Astrocyte (in vitro differentiated cells and primary cell): ENCODE data around the gene VAC14. TPM values are rescaled to one million over a fixed set of nuclear protein-coding genes. Genes with fewer than 3 reads are reported as not detected.

Experiments
- DNase-seq: peaks from one replicate; pipeline ENCODE4 v3.0.0-alpha.2; 2010; ENCODE audit warnings: low read depth
- FAIRE-seq: peaks from 2 replicates; lab custom pipeline; 2011; peaks lifted over from hg19 to GRCh38; lab: Jason Lieb, UNC
- H2AFZ ChIP-seq: 2 replicates; pipeline ENCODE4 v1.6.0; 2012; ENCODE audit warnings: low read depth, low read length, inconsistent platforms
- H3K27ac ChIP-seq: 2 replicates; pipeline ENCODE4 v1.5.1; 2011; ENCODE audit warnings: low read depth, low read length, inconsistent platforms
- H3K27me3 ChIP-seq: 2 replicates; pipeline ENCODE4 v1.6.0; 2011; ENCODE audit warnings: low read length, inconsistent platforms; ENCODE audit not compliant: insufficient read depth
- H3K36me3 ChIP-seq: 2 replicates; pipeline ENCODE4 v1.5.1; 2011; ENCODE audit warnings: low read length, inconsistent platforms; ENCODE audit not compliant: insufficient read depth
- H3K4me1 ChIP-seq: 2 replicates; pipeline ENCODE4 v1.5.1; 2011; ENCODE audit warnings: low read length, inconsistent platforms; ENCODE audit not compliant: insufficient read depth
- H3K4me2 ChIP-seq: 2 replicates; pipeline ENCODE4 v1.6.0; 2012; ENCODE audit warnings: low read length, inconsistent platforms
- H3K4me3 ChIP-seq: 2 replicates; pipeline ENCODE4 v1.5.1; 2011; ENCODE audit warnings: low read depth, mild to moderate bottlenecking, low read length, inconsistent platforms; ENCODE audit not compliant: insufficient read depth
- H3K79me2 ChIP-seq: 2 replicates; pipeline ENCODE4 v1.6.0; 2012; ENCODE audit warnings: mild to moderate bottlenecking, low read length, inconsistent platforms; ENCODE audit not compliant: insufficient read depth
- H3K9ac ChIP-seq: 2 replicates; pipeline ENCODE4 v1.6.0; 2012; ENCODE audit warnings: mild to moderate bottlenecking, low read length, inconsistent platforms
- H3K9me3 ChIP-seq: 2 replicates; pipeline ENCODE4 v1.5.1; 2012; ENCODE audit warnings: low read depth, mild to moderate bottlenecking, low read length, inconsistent platforms; ENCODE audit not compliant: insufficient read depth
- H4K20me1 ChIP-seq: 2 replicates; pipeline ENCODE4 v1.6.0; 2012; ENCODE audit warnings: low read length, inconsistent platforms; ENCODE audit not compliant: insufficient read depth
- H3K27ac Mint-ChIP-seq: one replicate; pipeline ENCODE4 v1.8.0; 2021; ENCODE audit warnings: mild to moderate bottlenecking, mixed read lengths; ENCODE audit not compliant: unreplicated experiment
- H3K27me3 Mint-ChIP-seq: one replicate; pipeline ENCODE4 v1.8.0; 2021; ENCODE audit warnings: low read depth, mixed read lengths; ENCODE audit not compliant: unreplicated experiment
- H3K36me3 Mint-ChIP-seq: one replicate; pipeline ENCODE4 v1.8.0; 2021; ENCODE audit warnings: low read depth, mixed read lengths; ENCODE audit not compliant: unreplicated experiment
- H3K4me1 Mint-ChIP-seq: one replicate; pipeline ENCODE4 v1.8.0; 2021; ENCODE audit warnings: low read depth, mixed read lengths; ENCODE audit not compliant: unreplicated experiment
- H3K4me3 Mint-ChIP-seq: one replicate; pipeline ENCODE4 v1.8.0; 2021; ENCODE audit warnings: mild to moderate bottlenecking, moderate library complexity, mixed read lengths; ENCODE audit not compliant: unreplicated experiment
- H3K9me3 Mint-ChIP-seq: one replicate; pipeline ENCODE4 v1.8.0; 2021; ENCODE audit warnings: mild to moderate bottlenecking, mixed read lengths; ENCODE audit not compliant: unreplicated experiment
- EZH2 ChIP-seq: IDR thresholded peaks from 2 replicates; pipeline ENCODE4 v1.6.1; 2012; ENCODE audit warnings: mild to moderate bottlenecking, low read length, inconsistent platforms; ENCODE audit not compliant: insufficient read depth
- total RNA-seq: library from RNA; stranded (reverse); gene quantifications from 2 replicates; pipeline ENCODE4 v1.2.1, GENCODE V29; 2021
- TF ChIP-seq, protein P1 (sequence below): IDR thresholded peaks from 2 replicates; pipeline ENCODE4 v1.5.1; 2011; ENCODE audit warnings: low read depth, mild to moderate bottlenecking, inconsistent platforms, low read length, moderate library complexity; ENCODE audit not compliant: insufficient read depth

VAC14 gene
- total RNA-seq, 1 donor from 2014 or later = 27.8 TPM

GRCh38 chr16:70777973-70778406 is 23.0 kb downstream of the VAC14 start:
- Mint-ChIP-seq H3K4me3 (no peak overlapping the region), H3K36me3 (peaks cover 28% of the 10 kb centered on the region), H3K27me3 (no peaks in the 10 kb centered on the region), H3K9me3 (no peaks in the 10 kb centered on the region), H3K4me1 (peaks cover 16% of the 10 kb centered on the region), H3K27ac (peak overlapping the region; percentile 60)
- peak overlapping the region; percentile 1 for H3K27ac ChIP-seq
- H3K79me2 ChIP-seq = no peaks in the 10 kb centered on the region
- H3K36me3 ChIP-seq = peaks cover 23% of the 10 kb centered on the region
- H3K4me3 ChIP-seq = no peak overlapping the region
- H3K27me3 ChIP-seq = no peaks in the 10 kb centered on the region
- H2AFZ ChIP-seq = no peak overlapping the region
- TF ChIP-seq, protein P1, sequence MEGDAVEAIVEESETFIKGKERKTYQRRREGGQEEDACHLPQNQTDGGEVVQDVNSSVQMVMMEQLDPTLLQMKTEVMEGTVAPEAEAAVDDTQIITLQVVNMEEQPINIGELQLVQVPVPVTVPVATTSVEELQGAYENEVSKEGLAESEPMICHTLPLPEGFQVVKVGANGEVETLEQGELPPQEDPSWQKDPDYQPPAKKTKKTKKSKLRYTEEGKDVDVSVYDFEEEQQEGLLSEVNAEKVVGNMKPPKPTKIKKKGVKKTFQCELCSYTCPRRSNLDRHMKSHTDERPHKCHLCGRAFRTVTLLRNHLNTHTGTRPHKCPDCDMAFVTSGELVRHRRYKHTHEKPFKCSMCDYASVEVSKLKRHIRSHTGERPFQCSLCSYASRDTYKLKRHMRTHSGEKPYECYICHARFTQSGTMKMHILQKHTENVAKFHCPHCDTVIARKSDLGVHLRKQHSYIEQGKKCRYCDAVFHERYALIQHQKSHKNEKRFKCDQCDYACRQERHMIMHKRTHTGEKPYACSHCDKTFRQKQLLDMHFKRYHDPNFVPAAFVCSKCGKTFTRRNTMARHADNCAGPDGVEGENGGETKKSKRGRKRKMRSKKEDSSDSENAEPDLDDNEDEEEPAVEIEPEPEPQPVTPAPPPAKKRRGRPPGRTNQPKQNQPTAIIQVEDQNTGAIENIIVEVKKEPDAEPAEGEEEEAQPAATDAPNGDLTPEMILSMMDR = no peak
- no peak for TF ChIP-seq EZH2
- no peaks in the 10 kb centered on the region for H3K4me1 ChIP-seq
- FAIRE-seq (no peak), DNase-seq (no peak)
- H3K9me3 ChIP-seq = no peaks in the 10 kb centered on the region
- H4K20me1 ChIP-seq = no peaks in the 10 kb centered on the region
- H3K4me2 ChIP-seq = no peak overlapping the region
- no peak overlapping the region for H3K9ac ChIP-seq

DNA sequence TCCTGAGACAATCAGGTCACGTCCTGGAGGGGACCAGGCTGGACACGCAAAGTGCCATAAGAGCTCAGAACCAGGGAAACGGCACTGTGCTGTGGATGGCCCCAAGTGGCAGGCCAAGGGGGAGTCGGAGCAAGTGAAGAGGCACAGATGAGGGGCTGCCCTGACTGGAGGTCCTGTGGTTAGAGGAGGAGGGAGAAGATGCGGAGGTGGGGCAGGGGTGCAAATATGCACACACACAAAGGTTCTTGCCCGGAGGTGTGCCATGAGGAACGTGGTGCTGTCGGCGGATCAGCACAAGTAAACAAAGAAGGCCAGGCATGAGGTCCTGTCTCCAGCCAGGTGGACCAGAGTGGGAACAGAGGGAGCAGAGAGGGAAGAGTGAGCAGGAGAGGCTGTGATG is 23.5 kb downstream of the VAC14 start:
- Histone ChIP-seq H4K20me1 (no peaks in the 10 kb centered on the region), H3K27ac (peak overlapping the region; percentile 1)

DNA sequence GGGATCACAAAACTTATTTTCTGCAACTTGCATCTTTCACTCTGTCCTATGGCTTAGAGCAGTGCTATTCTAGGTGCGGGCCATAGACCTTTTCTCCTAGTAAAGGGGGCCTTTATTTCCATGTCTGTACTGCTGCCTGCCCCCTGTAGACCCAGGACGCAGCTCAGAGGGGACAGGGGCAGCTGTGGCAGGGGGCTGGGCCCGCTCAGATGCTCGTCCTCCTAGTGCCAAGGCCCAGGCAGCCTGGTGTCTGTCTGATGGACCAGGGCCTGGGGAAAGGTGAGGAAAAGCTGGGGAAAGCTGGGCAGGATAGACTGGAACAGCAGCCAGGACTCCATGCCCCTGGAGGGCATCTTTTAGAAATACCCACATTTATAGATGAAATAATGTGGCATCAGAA is 25.6 kb downstream of the VAC14 start:
- FAIRE-seq (no peak), DNase-seq (no peak)
- Histone ChIP-seq H3K4me2 (no peak overlapping the region), H3K9ac (no peak overlapping the region), H2AFZ (no peak overlapping the region), H3K36me3 (peaks cover 10% of the 10 kb centered on the region), H4K20me1 (peaks cover 5% of the 10 kb centered on the region), H3K27ac (no peak overlapping the region), H3K27me3 (no peaks in the 10 kb centered on the region), H3K9me3 (no peaks in the 10 kb centered on the region), H3K79me2 (no peaks in the 10 kb centered on the region), H3K4me3 (no peak overlapping the region), H3K4me1 (peaks cover 6% of the 10 kb centered on the region)
- TF ChIP-seq EZH2 = no peak
- TF ChIP-seq, protein P1 = no peak
- H3K27ac Mint-ChIP-seq = no peak overlapping the region
- H3K9me3 Mint-ChIP-seq = no peaks in the 10 kb centered on the region
- H3K36me3 Mint-ChIP-seq = peaks cover 15% of the 10 kb centered on the region
- no peak overlapping the region for H3K4me3 Mint-ChIP-seq
- peaks cover 26% of the 10 kb centered on the region for H3K4me1 Mint-ChIP-seq
- H3K27me3 Mint-ChIP-seq = no peaks in the 10 kb centered on the region

More for the DNA sequence above, 23.5 kb downstream of the VAC14 start:
- no peak for TF ChIP-seq EZH2
- TF ChIP-seq, protein P1 = no peak
- no peak overlapping the region for H3K4me3 Mint-ChIP-seq
- Histone ChIP-seq H3K9me3 (no peaks in the 10 kb centered on the region), H3K4me3 (no peak overlapping the region), H3K4me2 (no peak overlapping the region), H3K27me3 (no peaks in the 10 kb centered on the region), H3K36me3 (peaks cover 21% of the 10 kb centered on the region), H3K9ac (no peak overlapping the region), H3K4me1 (peaks cover under 1% of the 10 kb centered on the region), H3K79me2 (no peaks in the 10 kb centered on the region), H2AFZ (no peak overlapping the region)
- peaks cover 29% of the 10 kb centered on the region for H3K36me3 Mint-ChIP-seq
- no peaks in the 10 kb centered on the region for H3K27me3 Mint-ChIP-seq
- H3K4me1 Mint-ChIP-seq = peaks cover 19% of the 10 kb centered on the region
- DNase-seq = no peak
- peak overlapping the region; percentile 60 for H3K27ac Mint-ChIP-seq
- FAIRE-seq = no peak
- H3K9me3 Mint-ChIP-seq = no peaks in the 10 kb centered on the region
